Hindlimb muscle (tissue), 1 donor: ENCODE data around the gene SPACA9. TPM values are rescaled to one million over a fixed set of nuclear protein-coding genes. Genes with fewer than 3 reads are reported as not detected.

Experiments
- DNase-seq: peaks from one replicate; pipeline ENCODE4 v3.0.0-alpha.2; 2013
- polyA plus RNA-seq: library from polyadenylated mRNA; unstranded; fragments of 120-200 nt; gene quantifications from one replicate; pipeline ENCODE4 v1.2.1, GENCODE V29; 2013; ENCODE audit not compliant: insufficient read length

The SPACA9 gene
- polyA plus RNA-seq, result 3.3 TPM

DNA sequence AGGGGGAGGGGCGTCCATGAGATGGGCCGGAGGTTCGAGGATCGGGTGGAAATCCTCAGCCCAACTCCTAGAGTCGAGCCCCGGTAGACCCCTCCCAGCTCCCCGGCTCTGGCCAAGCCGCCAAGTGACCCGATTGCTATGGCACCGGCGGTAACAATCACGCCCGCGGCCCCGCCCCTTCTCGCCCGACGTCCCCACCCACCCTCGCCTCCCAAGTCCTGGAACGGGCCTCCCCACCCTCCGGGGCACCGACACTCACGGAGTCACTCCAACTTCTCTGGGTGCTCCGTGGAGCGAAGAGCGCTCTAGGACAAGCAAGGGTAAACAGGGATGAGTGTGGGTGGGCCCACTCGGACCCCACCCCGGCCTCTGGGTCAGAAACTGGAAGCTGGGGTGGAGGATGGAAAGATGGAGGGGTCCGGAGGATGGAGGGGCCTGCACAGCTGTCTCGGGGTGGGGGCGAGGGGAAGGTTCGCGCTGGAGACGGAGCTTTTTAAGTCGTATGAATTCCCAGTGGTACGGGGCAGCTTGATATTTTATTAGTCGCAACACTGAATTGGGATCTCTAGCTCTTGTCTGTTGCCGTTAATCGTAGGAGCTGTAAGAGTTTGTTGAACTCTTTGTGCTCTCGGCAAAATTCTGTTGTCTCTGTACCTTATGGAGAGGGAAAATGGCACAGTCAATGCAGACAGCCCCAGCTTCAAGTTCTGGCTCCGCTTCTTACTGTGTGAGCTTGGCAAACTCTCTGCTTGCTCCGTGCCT, at the start of gene SPACA9:
Gene SPACA9 (plus strand): TSS at position 204 of the 762 bp plus-strand sequence. CDS start 5,050 bp downstream, outside the sequence.
- peak; percentile 58 for DNase-seq

DNA sequence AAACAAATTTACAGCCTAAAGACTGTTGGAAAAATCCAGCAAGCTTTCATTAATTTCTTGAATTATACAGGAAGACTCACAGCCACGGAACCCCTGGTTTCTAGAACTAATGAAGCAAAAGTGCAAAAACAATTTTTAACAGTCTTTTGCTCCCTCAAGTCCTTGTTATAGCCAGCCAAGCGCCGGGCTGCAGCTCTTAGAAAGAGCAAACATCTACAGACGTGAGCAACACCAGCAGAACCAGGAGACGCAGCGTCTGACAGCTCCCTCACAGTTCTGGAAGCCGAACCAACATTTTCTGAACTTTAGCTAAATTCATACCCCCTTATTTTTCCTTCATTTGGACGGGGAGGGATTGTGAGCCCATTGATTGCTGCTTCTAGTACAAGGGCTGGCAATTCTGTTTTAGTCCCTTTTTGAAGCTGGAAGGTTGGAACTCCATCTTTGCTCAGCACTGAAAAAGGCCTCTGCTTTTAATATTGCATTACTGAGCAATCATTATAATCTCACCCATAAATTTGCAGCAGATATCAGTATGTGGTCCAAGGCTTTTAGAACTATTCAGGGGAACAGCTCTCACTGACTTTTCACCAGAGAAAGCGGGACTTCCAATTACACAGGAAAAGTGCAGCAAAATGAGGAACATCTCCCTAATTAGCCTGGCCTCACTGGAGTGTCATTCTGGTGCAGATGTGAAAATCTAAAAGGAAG, 46.4 kb upstream of the SPACA9 start:
- no peak for DNase-seq

DNA sequence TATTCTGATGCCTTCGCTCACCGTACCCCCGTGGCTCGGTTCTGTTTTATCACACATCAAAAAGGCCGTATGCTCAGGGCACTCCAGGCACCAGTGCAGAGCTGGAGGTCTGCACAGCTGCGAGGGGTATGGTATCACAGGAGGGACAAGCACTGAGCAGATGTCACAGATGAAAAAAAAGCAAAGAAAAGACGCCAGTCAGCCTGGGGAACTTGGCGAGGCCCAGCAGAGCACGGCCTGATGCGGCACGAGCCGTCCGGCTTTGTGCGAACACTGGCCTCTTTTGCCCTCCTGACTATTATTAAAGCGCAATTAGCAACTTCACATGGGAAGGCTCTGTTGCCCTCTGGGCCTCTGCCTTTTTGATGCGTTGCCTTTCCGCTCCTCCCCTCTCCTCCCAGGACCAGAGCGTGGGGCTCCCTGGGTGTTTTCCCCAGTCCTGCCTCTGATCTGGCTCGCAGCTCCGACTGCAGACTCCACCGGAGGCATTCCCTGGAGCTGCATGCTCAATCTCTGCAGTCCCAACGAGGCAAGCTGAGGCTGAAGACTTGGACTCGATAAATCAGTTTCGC, 45.1 kb upstream of the SPACA9 start:
- DNase-seq, result no peak

DNA sequence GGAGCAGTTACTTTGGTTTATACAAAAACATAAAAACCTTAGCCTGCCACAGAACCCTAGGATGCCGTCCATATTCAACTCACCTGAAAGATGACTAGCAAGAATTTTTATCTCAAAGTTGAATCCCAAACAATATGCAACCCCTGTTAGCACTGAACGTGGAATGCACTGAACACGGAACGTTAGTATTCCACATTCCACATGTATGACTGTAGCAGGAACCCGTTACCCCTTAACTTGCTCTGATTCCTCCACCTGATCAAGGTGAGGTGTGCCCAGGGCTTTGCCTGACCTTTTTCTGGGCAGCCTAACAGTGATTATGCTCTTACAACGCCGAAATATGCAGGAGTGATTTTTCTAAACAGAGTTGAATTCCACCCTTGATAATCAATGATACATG, 44.4 kb upstream of the SPACA9 start:
- DNase-seq, result no peak

DNA sequence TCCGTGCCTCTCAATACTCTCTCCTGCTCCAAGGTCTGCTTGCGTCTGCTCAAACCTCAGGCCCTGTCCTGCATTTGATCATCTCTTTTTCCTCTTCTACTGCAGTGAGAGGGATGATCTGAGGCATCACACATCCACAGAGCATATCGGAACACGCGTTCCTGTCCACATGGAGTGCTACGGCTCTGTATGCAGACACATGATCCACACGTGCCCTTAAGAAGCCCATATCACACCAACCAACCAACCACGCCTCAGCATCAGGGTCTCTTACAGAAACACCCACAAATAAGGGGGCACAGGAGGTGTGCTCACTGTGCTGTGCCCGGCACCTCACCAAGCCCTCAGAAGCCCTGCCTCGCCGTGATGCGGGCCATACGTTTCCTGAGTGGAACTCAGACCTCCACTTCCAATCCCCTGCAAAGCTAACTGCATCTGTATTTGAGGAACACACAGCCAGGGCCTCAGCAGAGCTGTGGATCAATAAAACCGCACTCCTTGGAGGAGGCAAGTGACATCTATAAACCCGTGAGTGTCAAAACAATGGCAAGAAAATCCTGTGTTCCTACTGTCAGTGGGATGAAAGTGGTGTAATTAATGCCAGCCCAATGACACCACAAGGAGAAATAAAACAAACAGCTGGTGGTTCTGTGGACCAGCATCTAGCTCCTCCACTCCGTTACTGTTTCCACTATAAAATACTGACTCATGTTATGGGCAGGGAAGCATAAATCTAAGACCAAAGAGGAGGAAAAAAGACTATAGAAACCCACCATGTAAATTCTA, 41.0 kb upstream of the SPACA9 start:
- no peak for DNase-seq

DNA sequence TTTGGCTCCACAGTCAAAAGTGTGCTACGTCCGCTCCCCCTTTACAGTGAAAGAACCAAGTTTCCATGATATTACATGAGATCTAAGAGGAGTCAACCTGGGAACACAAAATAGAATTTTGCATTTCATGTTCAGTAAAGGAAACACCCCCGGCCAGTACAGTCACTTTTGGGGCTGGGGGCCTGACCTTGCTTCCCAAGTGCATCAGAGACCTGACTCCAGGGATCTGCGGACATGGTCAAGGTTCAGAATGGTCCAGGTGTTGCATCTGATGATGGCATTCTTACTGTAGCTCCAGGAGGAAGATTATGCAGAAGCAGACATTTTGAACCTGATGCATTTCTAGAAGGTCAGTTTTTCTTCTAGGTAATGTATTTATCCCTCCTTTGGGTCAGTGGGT, 40.4 kb upstream of the SPACA9 start:
- DNase-seq, result no peak

DNA sequence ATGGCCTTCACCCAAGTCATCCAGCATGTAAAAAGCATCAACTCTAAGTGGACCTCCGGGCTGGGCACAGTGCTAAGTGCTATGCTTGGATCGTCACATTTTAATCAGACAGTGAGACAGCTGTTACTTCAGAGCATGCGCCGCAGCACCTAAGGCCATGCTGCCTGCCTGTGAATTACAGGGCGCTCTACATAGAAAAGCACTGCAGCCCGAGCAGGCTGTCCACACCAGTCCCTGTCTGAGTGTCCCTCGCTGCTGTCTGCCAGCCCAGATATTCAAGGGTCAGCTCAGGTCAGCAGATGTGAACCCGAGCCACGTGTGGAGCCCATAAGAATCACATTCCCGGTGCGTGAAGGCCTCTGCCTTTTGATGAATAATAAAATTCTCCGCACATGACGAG, 37.7 kb upstream of the SPACA9 start:
- DNase-seq, result no peak

DNA sequence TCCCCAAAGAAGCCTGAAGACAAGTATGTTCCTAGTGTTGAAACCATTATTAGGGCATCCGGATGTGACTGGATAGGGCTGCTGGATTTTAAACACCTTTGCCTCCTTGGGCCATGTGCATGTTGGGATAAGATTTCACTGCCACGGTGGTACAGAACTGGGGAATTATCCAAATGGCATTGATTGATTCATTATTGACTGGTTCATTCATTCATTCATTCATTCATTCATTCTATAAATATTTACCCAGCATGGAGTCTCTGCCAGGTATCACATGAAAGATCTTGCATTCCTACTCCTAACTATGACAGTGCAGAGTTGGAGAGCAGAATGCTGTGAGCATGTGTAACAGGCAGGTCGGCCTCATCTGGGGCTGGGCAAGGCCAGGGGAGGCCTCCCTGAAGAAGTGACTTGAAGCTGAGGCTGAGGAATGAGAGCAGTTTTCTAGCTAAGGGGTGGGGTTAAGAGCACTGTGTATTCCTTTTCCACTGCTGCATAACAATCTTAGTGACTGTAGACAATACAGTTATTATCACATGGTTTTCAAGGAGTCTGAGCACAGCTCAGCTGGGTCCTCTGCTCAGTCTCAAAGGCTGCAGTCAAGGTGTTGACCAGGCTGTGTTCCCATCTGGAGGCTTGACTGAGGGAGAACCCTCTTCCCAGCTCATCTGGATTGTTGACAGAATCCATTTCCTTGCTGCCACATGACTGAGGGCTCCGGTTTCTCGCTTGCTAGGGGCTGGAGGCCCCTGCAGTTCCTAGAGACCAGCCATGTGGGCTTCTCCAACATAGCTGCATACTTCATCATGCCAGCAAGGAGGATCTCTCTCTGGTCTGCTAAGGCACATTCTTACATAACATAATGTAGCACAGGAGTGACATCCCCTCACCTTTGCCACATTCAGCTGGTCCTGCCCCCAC, 36.3 kb upstream of the SPACA9 start:
- DNase-seq, result no peak

DNA sequence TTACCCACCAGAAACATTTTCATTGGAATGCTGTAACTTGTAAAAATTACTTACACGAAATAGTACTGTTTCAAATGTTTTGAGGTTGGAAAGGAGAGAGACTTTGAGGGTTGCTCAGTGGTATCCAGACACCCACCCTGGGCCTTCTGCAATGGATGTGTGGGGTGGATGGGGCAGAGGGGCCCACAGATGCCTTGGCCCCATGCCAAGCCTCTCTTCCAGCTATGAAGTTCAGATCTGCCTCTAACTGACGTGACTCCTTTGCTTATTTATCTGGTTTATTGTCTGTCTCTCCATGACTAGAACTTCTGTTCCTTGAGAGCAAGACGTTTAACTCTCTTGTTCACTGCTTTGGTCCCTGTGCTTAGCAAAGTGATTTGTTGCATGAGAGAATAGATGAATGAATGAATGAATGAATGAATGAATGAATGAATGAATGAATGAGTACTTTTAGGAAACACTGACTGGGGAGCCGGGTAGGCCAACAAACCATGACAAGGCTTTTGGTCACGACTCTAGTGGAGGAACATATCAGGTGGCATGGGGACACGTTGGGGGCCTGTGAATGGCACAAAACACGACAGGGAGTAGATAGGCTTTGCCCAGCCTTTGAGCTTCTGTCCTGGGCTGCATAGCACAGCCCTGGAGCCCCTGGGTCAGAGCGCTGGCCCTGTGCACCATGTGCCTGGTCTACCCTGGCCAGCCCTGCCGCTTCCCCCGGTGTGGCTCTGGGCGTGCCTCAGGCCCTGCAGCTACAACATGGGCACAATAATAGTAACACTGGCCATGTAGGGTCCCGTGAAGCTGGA, 32.4 kb upstream of the SPACA9 start:
- DNase-seq, result no peak

DNA sequence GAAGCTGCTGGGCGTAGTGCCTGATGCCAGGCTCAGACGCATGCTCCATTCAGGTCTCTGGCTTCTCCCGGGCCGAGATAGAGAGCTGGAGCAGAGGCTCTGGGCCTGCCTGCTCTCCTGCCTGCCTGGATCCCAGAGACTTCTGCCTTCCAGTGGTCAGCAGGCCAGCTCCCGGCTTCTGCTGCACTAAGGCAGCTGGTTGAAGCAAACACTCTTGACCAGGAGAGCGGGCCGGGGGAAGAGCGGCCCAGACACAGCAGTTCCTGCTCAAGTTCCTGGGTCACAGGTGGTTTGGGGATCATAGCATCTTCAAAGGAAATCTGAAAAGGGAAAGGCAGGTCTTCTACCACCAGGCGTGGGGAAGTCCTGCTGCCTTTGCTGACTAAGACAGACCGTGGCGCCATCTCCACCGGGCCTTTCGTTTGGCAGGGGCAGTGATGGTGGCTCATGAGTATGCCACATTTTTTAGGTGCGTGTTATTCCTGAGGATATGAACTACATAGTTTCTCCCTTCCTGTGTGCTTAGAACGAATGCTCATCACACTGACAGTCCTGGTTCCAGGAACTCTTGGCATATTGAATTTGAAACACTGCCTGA, 31.7 kb upstream of the SPACA9 start:
- no peak for DNase-seq

DNA sequence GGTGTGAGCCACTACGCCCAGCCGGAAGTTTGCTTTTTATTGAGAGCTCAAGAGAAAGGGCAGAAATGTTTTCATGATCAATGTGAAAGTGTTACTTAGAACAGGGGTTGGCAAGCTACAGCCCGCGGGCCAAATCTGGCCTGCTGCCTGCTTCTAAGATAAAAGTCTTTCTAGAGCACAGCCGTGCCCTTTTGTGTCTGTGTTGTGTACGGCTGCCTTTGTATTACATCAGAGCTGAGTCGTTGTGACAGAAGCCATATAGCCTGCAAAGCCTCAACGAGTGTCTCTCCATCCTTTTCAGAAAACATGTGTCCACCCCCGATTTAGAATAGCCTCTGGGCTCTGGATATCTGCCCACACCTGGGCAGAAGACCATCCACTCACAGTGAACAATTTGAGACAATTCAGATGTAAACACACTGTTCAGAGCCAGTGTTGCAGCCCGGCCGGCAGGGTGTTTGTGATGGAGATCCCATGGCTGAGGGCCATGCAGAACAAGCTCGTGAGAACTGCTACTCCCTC, 29.5 kb upstream of the SPACA9 start:
- no peak for DNase-seq

DNA sequence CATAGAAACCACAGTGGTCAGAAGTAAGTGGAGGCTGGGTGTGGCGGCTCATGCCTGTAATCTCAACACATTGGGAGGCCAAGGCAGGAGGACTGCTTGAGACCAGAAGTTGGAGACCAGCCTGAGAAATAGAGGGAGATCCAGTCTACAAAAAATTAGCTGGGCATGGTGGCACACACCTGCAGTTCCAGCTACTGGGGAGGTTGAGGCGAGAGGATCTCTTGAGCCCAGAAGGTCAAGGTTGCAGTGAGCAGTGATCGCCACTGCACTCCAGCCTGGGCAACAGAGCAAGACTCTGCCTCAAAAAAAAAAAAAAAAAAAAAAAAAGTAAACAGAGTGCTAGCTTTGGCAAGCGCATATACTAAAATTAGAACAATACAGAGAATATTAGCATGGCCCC, 25.2 kb upstream of the SPACA9 start:
- no peak for DNase-seq

DNA sequence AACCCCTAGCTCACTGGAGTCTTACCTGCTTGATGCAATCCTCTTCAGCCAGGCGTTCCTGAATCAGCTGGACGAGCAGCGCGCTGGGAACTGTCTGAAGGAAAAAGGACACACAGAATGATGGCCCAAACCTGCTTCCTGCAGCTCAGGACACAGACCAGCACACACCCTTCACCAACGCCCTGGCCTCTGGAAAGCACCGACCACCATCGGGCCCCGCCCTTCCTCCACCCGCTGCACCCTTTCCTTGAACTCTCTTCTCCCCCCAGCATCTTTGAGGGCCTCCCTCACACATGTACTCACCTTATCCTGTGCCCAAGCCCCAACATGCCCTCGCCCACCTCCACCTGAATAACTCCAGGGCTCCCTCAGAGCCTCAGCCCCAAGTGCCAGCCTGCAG, 23.9 kb upstream of the SPACA9 start:
- no peak for DNase-seq

DNA sequence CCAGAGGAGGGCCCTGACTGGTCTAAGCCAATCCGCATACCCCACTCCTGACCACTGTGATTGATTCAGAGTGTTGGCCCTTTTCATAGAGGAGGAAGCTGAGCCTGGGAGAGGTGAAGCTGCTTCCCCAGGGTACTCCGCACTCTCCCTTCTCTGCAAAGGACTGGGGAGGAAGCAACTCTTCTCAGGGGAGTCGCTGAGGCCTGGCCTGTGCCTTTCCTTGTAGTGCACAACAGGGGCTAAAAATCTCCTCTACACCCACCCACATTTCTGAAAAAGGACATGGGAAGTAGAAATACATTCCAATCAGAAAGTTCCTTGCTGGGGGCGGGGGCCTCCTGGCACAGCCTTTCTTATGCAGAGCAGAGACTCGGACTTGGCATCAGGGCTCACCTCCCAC, 22.8 kb upstream of the SPACA9 start:
- no peak for DNase-seq

DNA sequence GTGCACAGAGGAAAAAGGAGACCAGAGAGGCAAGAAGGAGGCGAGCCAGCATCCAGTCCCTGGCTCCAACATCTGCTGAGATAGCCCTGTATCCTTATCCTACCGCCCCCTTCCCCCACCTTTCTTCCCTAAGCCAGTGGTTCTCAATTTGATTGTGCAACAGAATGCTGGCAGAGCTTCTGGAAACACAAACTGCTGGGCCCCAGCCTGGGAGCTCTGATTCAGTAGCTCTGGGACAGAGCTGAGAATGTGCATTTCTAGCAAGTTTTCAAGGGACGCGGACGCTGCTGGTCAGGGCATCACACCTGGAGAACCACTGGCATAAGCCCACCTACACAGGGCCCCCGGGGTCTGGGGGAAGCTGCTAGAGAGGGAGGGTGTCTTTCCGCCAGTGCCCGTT, 21.7 kb upstream of the SPACA9 start:
- peak; percentile 83 for DNase-seq

DNA sequence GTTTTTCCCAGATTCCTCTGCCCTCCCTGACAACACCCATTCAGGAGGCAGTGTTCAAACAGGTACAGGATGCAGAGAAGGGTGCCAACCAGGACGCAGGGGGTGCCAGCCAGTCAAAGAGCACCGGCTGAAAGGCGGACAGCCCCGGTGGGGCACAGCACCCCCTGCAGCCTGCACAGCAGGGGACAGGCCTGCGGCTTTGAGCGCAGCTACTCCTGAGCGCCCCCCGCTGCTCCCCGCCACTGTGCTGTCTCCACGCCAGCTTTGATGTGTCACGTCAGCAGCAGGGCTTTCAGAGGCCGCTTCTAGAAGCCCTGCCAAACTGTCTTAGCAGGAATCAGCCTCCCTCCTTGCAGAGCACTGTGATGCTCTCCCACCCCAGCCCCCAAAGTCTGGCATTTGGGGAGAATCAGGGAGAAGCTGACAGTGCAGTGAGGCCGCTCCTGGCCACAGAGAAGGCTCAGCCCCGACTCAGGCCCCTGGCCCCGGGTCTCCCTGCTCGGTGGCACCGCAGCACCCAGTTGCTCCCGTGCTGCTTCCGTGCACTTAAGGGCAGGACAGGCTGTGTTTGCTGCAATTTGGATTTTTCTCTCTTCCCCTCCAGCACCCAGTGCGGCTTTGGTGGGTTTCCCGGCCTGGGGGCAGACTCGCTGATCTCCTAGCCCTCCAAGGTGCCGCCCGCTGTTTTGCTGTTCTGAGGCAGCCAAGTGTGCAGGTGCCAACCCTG, 20.9 kb upstream of the SPACA9 start:
- peak; percentile 34 for DNase-seq

DNA sequence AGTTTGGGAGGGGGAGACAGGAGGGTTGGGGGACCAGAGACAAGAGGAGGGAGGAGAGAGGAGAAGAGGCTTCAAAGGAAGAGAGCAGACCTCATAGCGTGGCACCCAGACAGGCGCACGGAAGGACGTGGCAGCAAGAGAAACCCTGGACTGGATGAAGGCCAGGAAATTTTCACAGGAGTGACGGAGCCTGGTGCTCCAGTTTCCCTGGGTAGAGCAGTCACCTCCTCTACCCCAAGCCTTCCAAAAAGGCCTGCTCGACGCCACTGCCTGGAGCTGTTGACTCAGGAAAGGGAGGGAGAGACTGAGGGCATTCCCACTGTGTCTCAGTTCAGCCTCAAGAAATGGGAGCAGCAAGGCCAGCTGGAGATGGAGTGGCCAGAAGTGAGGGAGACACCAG, 19.9 kb upstream of the SPACA9 start:
- DNase-seq, result peak; percentile 41

DNA sequence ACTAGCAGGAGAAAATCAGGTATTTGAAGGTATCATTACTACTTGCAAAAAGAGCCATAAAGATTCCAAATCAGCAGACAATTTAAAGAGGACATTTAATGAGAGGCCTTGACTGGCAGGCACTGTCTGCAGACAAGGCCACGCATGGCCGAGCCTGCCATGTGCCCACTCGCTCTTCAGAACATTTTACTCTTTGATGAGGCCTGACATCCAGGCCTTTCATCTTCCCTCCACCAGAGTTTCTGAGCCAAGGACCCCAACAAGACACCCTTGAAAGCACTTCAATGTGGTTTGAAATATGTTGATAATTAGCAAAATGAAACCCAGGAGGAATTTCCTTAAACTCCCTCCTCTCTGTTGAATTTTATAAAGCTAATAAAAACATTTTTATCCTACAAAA, 17.0 kb upstream of the SPACA9 start:
- no peak for DNase-seq

DNA sequence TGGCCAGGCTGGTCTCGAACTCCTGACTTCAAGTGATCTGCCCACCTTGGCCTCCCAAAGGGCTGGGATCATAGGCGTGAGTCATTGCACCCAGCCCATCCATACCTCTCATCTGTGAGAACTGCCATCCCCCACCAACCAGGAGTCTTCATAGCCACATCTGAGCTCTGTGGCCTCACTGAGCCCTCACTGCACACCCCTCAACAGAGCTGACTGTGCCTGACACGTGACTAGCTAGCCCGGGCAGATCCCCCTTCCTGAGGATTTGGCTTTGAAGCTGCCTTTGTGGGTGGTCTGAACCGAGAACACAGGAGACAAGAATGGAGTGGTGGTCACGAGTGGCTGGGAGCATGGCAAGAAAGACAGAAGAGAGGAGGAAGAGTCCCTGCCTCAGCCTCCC, 16.2 kb upstream of the SPACA9 start:
- no peak for DNase-seq

DNA sequence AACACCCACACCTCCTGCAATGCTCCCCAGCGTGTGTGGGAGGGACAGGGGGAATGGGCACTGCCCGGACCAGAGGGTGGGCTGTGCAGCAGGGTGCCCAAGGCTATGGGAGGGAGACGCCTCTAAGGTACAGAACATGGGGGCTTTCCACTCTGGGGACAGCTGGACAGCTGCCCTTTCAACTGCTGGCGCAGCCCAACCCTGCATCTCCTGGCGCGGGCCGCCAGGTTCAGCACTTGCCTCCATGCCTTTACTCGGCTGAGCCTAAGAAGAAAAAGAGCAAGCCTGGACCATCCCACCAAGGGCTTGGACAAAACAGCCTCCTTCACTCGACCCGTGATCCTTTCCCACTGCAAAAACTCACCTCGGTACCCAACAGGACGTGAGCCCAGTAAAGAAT, 15.6 kb upstream of the SPACA9 start:
- DNase-seq, result no peak
